GM21381 (cell line): ENCODE measurements around the gene ATP10B.
"Not testable (repeated sequence)": the region's sequence is repeated elsewhere in the genome, so short reads cannot be mapped to it uniquely, and the experiment has no call there.

ENCODE experiments used
- ATAC-seq: cut with Tn5 transposase; IDR thresholded peaks from one replicate; pipeline ENCODE4 v1.9.1; 2021; ENCODE audit warnings: mild to moderate bottlenecking, moderate library complexity; ENCODE audit not compliant: unreplicated experiment

ATP10B gene

DNA sequence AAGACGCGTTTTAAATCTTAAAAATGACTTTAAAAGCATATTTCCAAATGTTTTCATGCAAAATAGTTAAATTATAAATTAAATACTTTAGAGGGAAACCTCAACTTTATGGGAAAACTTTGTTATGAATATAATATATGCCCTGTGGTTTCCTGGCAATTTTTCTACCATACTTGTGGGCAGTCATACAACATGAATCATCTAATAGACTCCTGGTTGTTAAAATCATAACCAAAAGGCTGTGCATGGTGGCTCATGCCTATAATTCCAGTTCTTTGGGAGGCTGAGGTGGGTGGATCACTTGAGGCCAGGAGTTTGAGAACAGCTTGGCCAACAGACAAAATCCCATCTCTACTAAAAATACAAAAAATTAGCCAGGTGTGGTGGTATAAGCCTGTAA lies 18.2 kb downstream of the ATP10B start:
- no peak for ATAC-seq

DNA sequence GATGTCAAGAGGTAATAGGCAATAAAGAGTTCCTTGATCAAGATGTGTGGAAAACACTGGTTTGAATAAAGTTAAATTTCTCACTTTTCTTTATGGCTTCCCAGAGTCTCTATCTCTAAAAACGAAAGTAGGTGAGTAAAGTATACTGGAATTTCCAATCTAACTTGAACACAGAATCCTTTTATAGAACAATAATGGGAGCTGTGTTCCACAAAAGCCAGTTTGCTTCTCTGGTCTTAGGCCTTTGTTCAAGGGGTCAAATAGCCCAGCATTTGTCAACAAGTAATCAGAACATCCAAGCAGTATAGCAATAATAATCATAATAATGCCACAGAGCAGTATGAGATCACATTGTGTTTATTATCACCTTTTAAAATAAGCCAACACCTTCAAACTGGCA lies 20.2 kb downstream of the ATP10B start:
- ATAC-seq: no peak

DNA sequence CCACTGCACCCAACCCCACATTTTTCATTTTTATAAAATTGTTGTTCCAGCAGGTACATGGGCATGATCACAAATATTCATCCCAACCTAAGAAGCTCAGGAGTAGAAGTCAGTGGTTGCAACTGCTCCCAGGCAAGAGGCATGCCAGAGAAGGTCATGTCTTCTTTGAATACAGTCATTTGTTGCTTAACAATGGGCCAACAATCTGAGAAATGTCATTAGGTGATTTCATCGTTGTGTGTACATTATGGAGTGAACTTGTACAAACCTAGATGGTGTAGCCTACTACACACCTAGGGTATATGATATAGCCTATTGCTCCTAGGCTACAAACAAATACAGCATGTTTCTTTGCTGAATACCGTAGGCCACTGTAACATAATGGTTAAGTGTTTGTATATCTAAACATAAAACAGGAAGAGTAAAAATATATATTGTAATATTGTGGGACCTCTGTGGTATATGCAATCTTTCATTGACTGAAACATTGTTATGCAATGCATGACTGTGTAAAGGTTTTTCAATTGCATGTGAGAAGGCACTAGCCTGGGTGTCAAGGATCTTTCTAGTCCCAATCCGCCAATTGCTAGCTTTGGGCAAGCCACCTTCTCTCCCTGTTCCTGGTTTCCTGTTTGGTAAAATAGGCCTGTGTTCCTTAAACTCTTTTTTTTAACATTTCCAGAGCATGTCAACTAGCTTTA lies 27.6 kb downstream of the ATP10B start:
- no peak for ATAC-seq

DNA sequence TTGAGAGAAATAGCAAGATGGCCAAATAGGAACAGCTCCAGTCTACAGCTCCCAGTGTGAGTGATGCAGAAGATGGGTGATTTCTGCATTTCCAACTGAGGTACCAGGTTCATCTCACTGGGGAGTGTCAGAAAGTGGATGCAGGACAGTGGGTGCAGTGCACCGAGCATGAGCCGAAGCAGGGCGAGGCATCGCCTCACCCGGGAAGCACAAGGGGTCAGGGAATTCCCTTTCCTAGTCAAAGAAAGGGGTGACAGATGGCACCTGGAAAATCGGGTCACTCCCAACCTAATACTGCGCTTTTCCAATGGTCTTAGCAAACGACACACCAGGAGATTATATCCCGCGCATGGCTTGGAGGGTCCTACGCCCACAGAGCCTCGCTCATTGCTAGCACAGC lies 39.0 kb downstream of the ATP10B start:
- ATAC-seq: not testable (repeated sequence)

DNA sequence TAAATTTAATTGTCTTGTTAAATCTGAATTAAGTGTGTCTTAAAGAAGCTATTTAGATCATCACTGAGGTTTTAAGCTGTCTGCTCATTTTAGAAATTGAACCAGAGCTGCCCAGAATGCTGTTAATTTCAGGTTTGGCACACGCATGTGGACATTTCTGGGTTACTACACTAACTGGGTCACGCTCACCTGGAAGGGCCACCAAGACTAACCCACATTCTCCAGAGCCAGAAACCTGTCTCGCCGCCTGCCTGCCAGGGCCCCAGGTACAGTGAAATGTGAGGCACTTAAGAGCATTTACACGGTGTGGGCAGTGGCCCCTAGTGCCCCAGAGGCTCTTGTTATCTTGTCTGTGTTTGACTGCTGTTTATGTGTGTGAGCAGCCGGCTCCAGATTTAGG lies 46.6 kb downstream of the ATP10B start:
- no peak for ATAC-seq

DNA sequence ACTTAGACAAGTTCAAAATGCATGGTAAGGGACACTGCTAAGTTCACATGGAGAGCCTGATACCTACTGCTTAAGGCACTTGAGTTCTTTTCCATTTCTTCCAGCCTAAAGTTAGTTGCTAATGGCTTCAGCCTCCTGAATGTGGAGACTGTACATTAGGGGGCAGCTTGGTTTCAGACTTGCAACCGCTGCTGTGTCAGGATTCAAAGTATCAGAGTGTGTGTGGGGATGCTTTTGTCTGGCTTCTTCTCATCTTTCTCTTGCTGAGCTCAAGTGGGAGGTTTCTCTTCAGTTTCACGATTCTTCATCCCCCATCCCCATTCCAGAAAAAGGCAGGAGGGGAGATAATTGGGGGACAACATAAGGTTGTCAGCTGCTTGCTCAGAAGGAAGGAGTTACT lies 49.4 kb downstream of the ATP10B start:
- ATAC-seq: no peak

DNA sequence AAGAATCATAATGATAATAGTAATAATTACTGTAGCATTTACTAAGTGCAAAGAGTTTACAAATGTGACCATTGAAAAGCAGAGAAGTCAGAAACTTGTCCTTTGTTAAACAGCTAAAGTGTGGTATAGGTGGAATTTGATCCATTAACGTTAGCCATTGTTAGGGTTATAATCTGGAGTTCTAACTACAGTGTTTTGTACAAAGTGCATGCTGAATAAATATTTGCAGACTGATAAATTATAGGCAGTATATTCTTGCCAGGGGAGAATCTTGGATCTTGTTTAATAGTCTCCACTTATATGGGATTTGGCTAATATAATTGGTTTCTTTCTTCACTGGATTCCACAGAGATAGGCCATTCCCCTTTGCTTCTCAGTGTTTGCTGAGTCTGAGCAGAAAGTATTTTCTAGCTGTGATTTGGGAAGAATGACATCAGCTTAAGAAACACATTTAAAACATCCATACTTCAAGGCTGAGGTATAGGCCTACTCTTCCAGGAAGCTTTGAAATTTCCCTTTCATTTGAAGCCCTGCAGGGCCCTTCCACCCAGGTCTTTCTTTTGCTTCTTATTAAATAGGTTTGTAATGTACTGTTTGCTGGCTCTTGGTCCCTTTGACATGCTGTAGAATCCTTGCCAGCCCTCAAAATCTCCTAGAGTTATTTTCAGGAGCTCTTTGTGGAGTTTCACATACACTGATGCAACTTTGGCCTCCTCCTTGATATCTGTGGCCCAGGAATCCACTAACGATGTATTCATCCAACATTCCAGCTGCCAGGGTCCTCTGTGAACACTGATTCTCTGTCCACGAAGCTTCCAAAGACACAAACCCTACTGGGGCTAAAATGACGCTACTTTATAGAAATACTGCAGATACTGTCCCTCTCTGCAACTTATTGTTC lies 51.4 kb downstream of the ATP10B start:
- ATAC-seq: no peak

DNA sequence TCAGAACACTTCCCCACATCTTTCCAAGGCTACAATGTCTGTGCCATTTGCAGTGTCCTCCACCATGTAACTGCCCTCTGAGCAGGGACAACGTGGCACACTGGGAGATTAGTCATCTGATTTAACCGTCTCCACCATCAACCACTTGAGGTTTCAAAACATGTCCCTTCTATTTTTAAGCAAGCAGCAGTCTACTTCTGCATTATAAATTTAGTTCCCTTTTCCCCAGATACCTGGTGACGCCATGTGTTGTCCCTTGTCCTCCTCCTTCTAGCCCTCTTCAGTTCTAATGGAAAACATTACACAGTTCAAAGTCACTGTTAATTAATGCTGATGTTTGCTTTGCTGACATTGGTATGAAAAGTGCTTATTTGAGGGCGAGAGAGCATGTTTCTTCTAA lies 52.8 kb downstream of the ATP10B start:
- ATAC-seq: peak; percentile 77

GRCh38 chr5:160797020-160797419 lies 55.0 kb downstream of the ATP10B start:
- no peak for ATAC-seq

- ATAC-seq: no peak
These were observed 58.5 kb downstream of the ATP10B start for GRCh38 chr5:160793530-160793899.

DNA sequence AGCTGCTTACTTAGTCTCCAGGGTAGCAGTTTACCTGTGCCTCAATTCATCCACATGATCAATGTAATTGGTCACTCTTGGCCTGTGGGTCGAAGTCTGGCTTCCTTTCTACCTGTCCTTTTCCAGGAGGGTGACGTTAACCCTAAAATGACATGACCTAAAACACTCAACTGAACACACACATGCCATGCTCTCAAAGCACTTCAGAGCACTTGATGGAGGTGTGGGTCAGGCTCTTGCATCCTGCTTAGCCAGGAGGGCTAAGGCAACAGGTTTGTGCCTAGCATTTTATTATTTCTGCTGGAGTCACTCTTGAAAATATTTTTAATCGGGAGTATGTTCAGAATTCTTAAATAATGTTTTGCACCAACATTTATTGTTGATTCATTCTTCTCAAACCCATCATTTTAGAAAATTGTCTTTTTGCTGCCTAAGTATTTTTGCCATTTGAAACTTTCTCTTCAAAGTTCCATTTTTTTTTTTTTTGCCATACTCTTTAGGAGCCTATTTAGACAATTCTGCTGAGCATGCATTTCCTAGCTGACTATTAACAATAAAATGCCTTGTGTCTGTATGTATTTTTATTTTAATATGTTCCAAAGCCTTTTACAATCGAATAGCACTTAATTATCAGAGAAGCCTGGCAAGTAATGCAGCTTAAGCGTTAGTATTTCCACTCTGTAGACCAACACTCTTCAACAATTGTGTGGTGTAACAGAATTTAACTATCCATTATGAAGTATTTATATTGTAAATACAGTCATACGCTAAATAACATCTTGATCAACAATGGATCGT lies 59.1 kb downstream of the ATP10B start:
- ATAC-seq: no peak

DNA sequence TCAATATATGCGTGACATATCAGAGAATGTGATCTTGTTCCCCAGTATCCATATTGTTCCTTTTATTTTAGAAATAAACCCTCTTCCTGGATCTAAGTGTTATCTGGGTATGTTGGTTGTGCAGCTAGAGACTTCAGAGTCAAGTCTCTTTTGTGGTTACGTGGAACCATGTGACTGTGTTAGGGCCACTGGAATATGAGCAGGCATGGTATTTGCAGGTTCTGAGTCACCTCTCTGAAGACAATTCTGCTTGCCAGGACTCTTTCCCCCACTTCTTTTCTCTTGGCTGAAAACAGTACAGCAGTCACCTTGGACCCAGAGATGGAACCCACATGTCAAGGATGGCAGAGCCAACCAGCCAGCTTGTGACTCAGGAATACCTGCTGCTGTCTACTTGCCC lies 59.7 kb downstream of the ATP10B start:
- no peak for ATAC-seq

GRCh38 chr5:160789219-160789859 lies 62.7 kb downstream of the ATP10B start:
- ATAC-seq: no peak

DNA sequence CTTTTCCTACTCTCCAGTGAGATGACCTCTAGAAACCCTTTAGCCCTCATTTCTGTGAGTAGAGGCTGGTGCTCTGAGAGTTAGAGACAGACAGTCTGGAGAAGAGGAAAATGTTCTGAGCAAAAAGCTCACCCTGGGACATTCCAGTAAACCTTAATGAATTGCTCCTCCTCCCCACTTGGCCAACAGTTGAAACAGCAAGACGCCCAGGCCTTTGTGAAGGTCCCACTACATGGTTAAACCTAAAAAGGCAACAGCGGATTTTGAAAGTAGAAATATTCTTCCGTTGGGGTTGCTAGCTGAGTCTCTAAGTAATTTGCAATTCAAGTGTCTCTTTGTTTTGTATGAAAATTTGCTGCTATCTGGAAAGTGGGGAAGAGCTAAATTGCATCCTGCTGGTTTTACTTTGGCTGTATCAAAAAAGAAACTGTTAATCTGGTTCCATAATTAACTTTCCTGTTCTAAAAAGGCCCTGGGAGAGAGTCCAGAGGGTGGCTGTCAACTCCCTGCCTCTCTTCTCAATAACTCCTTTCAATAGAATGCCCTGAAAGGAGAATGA lies 63.8 kb downstream of the ATP10B start:
- ATAC-seq: no peak

DNA sequence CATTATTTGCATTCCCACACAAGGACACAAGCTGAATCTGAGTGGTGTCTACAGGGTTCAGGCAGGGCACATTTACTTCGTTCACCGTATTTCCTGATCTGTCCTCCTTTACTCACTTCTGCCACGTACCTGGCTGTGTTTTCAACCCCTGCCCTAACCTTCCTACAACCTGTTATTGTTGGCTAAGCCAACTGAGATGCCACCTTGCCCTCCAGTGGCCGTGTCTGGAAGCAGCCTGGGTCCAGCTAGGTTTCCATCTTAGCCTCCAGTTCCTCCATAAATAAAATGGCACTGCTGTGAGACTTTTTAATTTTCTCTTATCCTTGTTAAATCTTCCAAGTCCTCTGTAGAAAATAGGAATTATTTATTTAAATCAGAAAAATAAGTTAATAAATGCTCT lies 64.8 kb downstream of the ATP10B start:
- ATAC-seq: no peak

DNA sequence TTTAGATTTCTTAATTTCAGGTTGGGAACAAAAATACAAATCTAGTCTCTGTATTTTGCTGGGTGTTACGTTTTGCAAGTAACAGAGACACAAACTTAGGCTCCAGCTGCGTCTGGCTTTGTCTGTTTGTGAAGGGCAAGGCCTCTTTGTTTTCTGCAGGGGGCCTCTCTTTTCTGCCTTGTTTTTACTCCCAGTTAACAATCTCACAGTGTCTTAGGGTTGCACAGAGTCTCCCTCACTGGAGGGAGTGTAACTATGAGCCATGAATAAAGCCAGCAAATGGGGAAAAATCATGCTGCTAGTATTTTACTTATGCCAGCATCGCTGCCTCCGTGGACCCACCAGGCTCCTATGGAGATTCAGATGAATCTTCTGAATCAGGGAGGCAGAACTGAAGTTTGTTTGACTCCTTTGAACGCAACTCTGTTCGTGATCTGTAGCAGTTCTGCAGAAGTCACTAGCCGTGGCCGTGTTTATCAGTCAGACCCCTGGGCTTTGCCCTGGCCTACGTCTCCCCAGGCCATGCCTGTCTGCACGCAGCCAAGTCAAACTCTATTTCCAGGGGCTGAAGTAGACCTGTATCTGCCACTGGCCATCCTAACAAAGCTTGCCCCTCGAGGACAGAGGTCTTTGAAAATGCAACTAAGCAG lies 77.2 kb downstream of the ATP10B start:
- ATAC-seq: no peak

- ATAC-seq: no peak
These were observed 78.2 kb downstream of the ATP10B start for GRCh38 chr5:160773646-160774410.

DNA sequence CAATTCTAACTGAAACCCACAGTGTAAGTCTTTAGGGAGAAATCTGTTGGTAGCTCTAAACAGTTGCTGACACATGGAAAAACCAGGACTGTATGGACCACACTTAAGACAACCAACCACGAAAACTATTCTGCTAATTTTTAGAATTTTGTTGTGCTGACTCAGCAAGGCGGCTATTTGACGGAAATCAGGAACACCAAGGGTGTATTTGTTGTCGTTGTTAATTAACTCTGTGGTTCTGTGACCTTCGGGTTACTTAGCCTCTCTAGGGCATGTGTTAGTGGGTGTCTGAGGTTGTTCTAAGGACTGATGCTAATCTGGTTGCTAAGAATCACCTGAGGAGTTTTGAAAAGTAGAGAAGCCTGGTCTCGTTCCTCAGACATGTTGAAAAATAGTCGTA lies 79.2 kb downstream of the ATP10B start:
- no peak for ATAC-seq

GRCh38 chr5:160770718-160771117 lies 81.3 kb downstream of the ATP10B start:
- ATAC-seq: no peak

DNA sequence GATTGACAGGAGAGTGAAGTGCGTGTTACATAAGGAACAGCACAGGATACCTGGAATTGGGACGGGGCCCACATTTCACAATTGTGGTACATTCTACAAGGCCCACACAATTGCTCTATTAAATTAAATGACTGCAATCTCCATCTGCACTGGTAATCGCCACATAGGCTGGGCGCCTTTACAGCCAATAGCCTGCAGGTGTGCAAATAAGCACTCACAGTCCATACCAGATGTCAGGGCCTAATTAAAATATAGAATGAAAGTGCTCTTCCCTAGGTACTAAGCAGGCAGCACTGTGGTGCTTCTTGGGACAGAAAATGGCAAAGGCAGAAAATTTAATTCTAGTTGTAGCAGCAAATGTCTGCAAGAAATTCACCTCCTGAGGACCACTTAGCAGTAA lies 82.7 kb downstream of the ATP10B start:
- no peak for ATAC-seq
